Testis (tissue), 3 donors: ENCODE results near the gene ST3GAL5. TPM values are rescaled to one million over a fixed set of nuclear protein-coding genes. Genes with fewer than 3 reads are reported as not detected.

Experiments
- DNase-seq: peaks from one replicate; pipeline ENCODE4 v3.0.0-alpha.2; 2019
- H3K27ac ChIP-seq, 2 donors: fragments of 200-600 bp; sonication (generic); one replicate each; pipeline ENCODE4 v1.5.1; 2019
- H3K27me3 ChIP-seq: fragments of 200-600 bp; sonication (generic); one replicate; pipeline ENCODE4 v1.5.1; 2019
- H3K36me3 ChIP-seq: fragments of 200-600 bp; sonication (generic); one replicate; pipeline ENCODE4 v1.5.1; 2017; ENCODE audit warnings: low read depth; ENCODE audit errors: missing control alignments
- H3K4me1 ChIP-seq: fragments of 200-600 bp; sonication (generic); one replicate; pipeline ENCODE4 v1.5.1; 2019
- H3K4me3 ChIP-seq, 2 donors: fragments of 200-600 bp; sonication (generic); one replicate each; pipeline ENCODE4 v1.5.1; 2017 to 2019
- H3K9me3 ChIP-seq: fragments of 200-600 bp; sonication (generic); one replicate; pipeline ENCODE4 v1.5.1; 2017
- POLR2A ChIP-seq: fragments of 450-650 bp; IDR thresholded peaks from one replicate; pipeline ENCODE4 v1.6.1; 2017; ENCODE audit warnings: antibody characterized with exemption, mild to moderate bottlenecking, moderate library complexity
- WGBS, 2 donors: methylation state at CpG; one replicate each; pipeline ENCODE4 v1.1.5; 2018; 5-methylcytosine and 5-hydroxymethylcytosine counted together
- intact Hi-C: fragments of 100-400 bp; cut with DNase I; formaldehyde crosslinking; loops from one replicate; pipeline ENCODE4 v1.15.1; 2023; ENCODE audit warnings: low total_unique reads
- polyA plus RNA-seq: library from polyadenylated mRNA; stranded (reverse); fragments of 350-450 nt; fragmentation: Illumina TruSeq; extraction: RNeasy Lipid Tissue Mini Kit (QIAGEN cat#74804); gene quantifications from one replicate; pipeline ENCODE4 v1.2.3, GENCODE V29; 2014; ENCODE audit warnings: low read depth, low replicate concordance; ENCODE audit not compliant: insufficient read depth
- total RNA-seq, 2 donors: library from RNA; depleted of rRNA; stranded (reverse); fragments of >200 nt; gene quantifications; one replicate each; pipeline ENCODE4 v1.2.3, GENCODE V29; 2016
- TF ChIP-seq, protein P1 (sequence below), 3 experiments: fragments of 450-650 bp in 2 of 3; fragments of 200-600 bp in 1 of 3; sonication (generic) in 1 of 3; IDR thresholded peaks; one replicate each; pipeline ENCODE4 v1.5.1; 2016 to 2019; ENCODE audit warnings: antibody characterized with exemption in 3 of 3, mild to moderate bottlenecking in 2 of 3, moderate library complexity in 1 of 3

Gene ST3GAL5
- total and polyA plus RNA-seq, 3 donors from 2014 or later: 38.3 to 60.0 (median 48.2) TPM

DNA sequence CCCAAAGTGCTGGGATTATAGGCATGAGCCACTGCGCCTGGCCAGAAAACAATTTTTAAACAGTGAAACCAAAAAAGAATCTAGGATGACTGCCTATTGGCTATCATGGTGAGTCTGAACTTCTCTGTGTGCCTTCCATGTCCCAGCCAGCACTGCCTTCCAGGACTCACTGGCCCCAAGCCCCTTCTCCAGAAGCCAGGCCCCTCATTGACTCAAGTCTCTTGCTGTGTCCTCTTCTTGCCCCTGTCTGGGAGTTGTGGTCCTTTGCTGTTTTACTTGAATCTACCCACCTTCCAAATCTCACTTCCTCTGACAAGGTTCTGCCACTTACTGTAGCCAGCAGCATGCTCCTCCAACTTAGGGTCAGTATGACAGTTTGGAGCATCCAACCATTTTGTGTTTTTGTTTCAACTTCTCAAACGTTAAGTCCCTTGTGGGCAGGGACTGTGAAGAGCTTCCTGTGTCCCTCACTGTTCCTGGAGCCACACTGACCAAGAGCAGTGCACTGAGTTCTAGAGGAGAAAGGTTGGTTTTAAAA is 41.7 kb downstream of the ST3GAL5 start:
- Histone ChIP-seq H3K9me3 (no peaks in the 10 kb centered on the region), H3K4me3 (no peak overlapping the region), H3K27ac (no peak overlapping the region), H3K4me1 (no peaks in the 10 kb centered on the region), H3K36me3 (no peaks in the 10 kb centered on the region), H3K27me3 (no peaks in the 10 kb centered on the region)
- TF ChIP-seq, protein P1, sequence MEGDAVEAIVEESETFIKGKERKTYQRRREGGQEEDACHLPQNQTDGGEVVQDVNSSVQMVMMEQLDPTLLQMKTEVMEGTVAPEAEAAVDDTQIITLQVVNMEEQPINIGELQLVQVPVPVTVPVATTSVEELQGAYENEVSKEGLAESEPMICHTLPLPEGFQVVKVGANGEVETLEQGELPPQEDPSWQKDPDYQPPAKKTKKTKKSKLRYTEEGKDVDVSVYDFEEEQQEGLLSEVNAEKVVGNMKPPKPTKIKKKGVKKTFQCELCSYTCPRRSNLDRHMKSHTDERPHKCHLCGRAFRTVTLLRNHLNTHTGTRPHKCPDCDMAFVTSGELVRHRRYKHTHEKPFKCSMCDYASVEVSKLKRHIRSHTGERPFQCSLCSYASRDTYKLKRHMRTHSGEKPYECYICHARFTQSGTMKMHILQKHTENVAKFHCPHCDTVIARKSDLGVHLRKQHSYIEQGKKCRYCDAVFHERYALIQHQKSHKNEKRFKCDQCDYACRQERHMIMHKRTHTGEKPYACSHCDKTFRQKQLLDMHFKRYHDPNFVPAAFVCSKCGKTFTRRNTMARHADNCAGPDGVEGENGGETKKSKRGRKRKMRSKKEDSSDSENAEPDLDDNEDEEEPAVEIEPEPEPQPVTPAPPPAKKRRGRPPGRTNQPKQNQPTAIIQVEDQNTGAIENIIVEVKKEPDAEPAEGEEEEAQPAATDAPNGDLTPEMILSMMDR (IDR thresholded peaks at IDR 0.05): no peak
- no peak for TF ChIP-seq POLR2A
- intact Hi-C loops: no loop called here
- 72 to 77% methylated on average over 2 of the region's 2 CpGs for WGBS, 2 donors
- no peak for DNase-seq

DNA sequence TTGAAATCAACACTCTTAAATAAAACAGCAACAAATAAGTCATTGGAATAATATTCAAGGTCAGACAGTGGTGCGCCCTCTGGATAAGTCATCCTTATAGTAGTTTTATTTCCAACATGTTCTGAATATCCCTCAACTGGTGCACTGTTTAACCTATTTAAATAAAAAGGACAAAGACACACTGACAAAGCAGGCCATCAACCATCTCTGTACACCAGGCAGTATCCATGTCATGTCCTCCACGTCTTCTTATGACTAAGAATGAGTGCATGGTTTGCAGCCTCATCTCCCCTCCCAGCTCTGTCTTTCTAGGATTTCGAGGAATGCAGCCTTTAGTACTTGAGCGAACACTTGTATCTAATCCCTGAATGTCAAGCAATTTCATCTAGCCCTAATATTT is 42.4 kb downstream of the ST3GAL5 start:
- H3K27me3 ChIP-seq: no peaks in the 10 kb centered on the region
- WGBS, 2 donors: 93 to 95% methylated on average over 4 of the region's 4 CpGs
- H3K4me1 ChIP-seq: no peaks in the 10 kb centered on the region
- no peaks in the 10 kb centered on the region for H3K9me3 ChIP-seq
- no peak for DNase-seq
- no peak overlapping the region for H3K4me3 ChIP-seq
- H3K27ac ChIP-seq: no peak overlapping the region
- intact Hi-C loops: no loop called here
- TF ChIP-seq, protein P1 (IDR thresholded peaks at IDR 0.05): no peak
- no peak for TF ChIP-seq POLR2A
- H3K36me3 ChIP-seq: no peaks in the 10 kb centered on the region

DNA sequence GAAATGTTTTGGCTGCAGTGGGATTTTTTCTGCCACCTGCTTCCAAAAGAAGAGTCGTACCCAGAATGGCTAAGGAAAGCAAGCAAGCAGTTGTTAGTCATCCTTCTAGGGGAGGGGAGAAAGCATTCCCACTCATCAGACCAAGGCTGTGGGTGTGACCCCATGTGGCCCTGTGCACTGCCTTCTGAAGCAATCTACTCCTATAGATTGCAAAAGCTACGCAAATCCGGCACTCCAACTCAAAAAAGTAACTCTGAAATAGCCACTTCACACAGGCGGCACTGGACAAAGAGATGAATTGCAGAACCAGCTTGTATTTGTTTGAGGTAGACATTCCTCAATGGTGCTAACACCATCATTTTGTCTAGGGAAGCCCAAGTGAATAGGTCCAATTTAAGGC is 44.3 kb downstream of the ST3GAL5 start:
- intact Hi-C loops: no loop called here
- Histone ChIP-seq H3K27ac (no peak overlapping the region), H3K9me3 (no peaks in the 10 kb centered on the region), H3K36me3 (no peaks in the 10 kb centered on the region), H3K4me3 (no peak overlapping the region), H3K4me1 (no peaks in the 10 kb centered on the region), H3K27me3 (no peaks in the 10 kb centered on the region)
- TF ChIP-seq, protein P1 (IDR thresholded peaks at IDR 0.05): no peak
- no peak for TF ChIP-seq POLR2A
- no peak for DNase-seq
- 91 to 92% methylated on average over 4 of the region's 4 CpGs for WGBS, 2 donors

DNA sequence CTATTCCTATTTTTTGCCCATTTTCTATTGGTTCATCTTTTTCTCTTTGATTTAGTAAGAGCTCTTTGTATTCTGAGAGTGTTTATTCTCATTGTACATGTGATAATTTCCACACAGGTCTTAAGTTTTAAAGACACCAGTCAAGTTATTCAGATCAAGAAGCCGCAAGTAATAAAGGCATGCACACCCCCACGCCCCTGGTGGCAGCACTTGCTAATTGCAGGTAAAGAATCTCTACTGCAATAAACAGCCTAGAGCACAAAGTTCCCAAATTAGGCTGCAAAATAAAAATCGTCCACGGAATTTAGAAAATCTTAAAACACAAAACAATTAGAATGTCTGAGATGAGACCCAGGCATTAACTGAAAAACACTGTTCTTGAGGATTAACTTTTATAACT is 45.2 kb downstream of the ST3GAL5 start:
- Histone ChIP-seq H3K27me3 (no peaks in the 10 kb centered on the region), H3K4me1 (no peaks in the 10 kb centered on the region), H3K36me3 (no peaks in the 10 kb centered on the region), H3K27ac (no peak overlapping the region), H3K4me3 (no peak overlapping the region), H3K9me3 (no peaks in the 10 kb centered on the region)
- 64 to 71% methylated on average over 4 of the region's 4 CpGs for WGBS, 2 donors
- TF ChIP-seq, protein P1 (IDR thresholded peaks at IDR 0.05): peak; percentile 22 to 63 (median 36)
- TF ChIP-seq POLR2A: no peak
- DNase-seq: no peak
- intact Hi-C loops: no loop called here

DNA sequence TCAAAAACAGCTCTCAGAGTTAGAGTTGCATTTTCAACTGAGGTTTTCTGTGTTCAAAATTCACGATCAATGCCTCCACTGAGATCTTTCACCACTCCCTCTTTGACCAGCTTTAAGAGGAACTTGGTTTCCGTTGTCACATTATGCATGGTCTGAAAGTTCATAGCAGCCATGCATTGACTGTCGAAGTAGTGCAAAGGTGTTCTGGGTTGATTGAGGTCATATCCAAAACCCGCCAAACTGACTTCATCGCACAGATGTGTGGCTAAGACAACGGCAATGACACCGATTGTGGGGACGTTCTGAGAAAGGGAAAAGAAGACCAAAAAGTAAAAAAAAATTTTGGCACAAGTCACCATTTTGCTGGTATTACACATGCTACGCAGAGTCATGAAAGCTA is 48.7 kb downstream of the ST3GAL5 start:
- 96 to 97% methylated on average over 9 of the region's 9 CpGs for WGBS, 2 donors
- no peaks in the 10 kb centered on the region for H3K36me3 ChIP-seq
- H3K4me1 ChIP-seq: no peaks in the 10 kb centered on the region
- TF ChIP-seq, protein P1 (IDR thresholded peaks at IDR 0.05): no peak
- no peak for TF ChIP-seq POLR2A
- H3K9me3 ChIP-seq: no peaks in the 10 kb centered on the region
- intact Hi-C loops: no loop called here
- H3K27ac ChIP-seq: no peak overlapping the region
- no peak for DNase-seq
- no peak overlapping the region for H3K4me3 ChIP-seq
- no peaks in the 10 kb centered on the region for H3K27me3 ChIP-seq
